Keratinocyte (primary cell): ENCODE results near the gene SRD5A1. TPM values are rescaled to one million over a fixed set of nuclear protein-coding genes. Genes with fewer than 3 reads are reported as not detected.

ENCODE experiments used
- DNase-seq: peaks from one replicate; pipeline ENCODE4 v3.0.0-alpha.2; 2011; ENCODE audit warnings: low read depth, missing footprints, low spot score
- FAIRE-seq: peaks from 2 replicates; lab custom pipeline; 2011; peaks lifted over from hg19 to GRCh38; lab: Jason Lieb, UNC
- H2AFZ ChIP-seq: 2 replicates; pipeline ENCODE4 v1.6.0; 2012; ENCODE audit warnings: low read length, control low read depth, inconsistent platforms; ENCODE audit not compliant: control insufficient read depth
- H3K27ac ChIP-seq: 2 replicates; pipeline ENCODE4 v1.5.1; 2011; ENCODE audit warnings: low read length; ENCODE audit not compliant: control insufficient read depth, insufficient read depth
- H3K27me3 ChIP-seq: 3 replicates; pipeline ENCODE4 v1.6.0; 2011; ENCODE audit warnings: low read length; ENCODE audit not compliant: control insufficient read depth, insufficient read depth; ENCODE audit errors: extremely low read depth
- H3K36me3 ChIP-seq, 2 experiments: 2 replicates in 1 of 2; 3 replicates in 1 of 2; pipeline ENCODE4 v1.5.1; 2011; ENCODE audit warnings: low read length in 2 of 2, mild to moderate bottlenecking in 1 of 2; ENCODE audit not compliant: control insufficient read depth in 2 of 2, insufficient read depth in 2 of 2; ENCODE audit errors: extremely low read depth in 1 of 2
- H3K4me1 ChIP-seq: 3 replicates; pipeline ENCODE4 v1.5.1; 2011; ENCODE audit warnings: low read length; ENCODE audit not compliant: control insufficient read depth, insufficient read depth; ENCODE audit errors: extremely low read depth
- H3K4me2 ChIP-seq: 3 replicates; pipeline ENCODE4 v1.6.0; 2011; ENCODE audit warnings: low read depth, low read length; ENCODE audit not compliant: control insufficient read depth, insufficient read depth; ENCODE audit errors: extremely low read depth
- H3K4me3 ChIP-seq, 3 experiments: fragments of 200-600 bp in 1 of 3; sonication (generic) in 1 of 3; 2 replicates in 2 of 3; 3 replicates in 1 of 3; pipeline ENCODE4 v1.5.1; 2011 to 2016; ENCODE audit warnings: low read length in 3 of 3, mild to moderate bottlenecking in 3 of 3, control low read depth in 2 of 3, inconsistent platforms in 1 of 3, low read depth in 1 of 3, mixed read lengths in 1 of 3, mixed run types in 1 of 3, moderate library complexity in 1 of 3; ENCODE audit not compliant: control insufficient read depth in 2 of 3, insufficient read depth in 2 of 3; ENCODE audit errors: extremely low read depth in 1 of 3
- H3K79me2 ChIP-seq: 2 replicates; pipeline ENCODE4 v1.6.0; 2012; ENCODE audit warnings: low read length; ENCODE audit not compliant: control insufficient read depth, insufficient read depth
- H3K9ac ChIP-seq: 3 replicates; pipeline ENCODE4 v1.6.0; 2011; ENCODE audit warnings: low read length; ENCODE audit not compliant: control insufficient read depth, insufficient read depth; ENCODE audit errors: extremely low read depth
- H3K9me1 ChIP-seq: 3 replicates; pipeline ENCODE4 v1.6.0; 2011; ENCODE audit warnings: low read length; ENCODE audit not compliant: control insufficient read depth, insufficient read depth; ENCODE audit errors: extremely low read depth
- H3K9me3 ChIP-seq: 2 replicates; pipeline ENCODE4 v1.5.1; 2012; ENCODE audit warnings: low read depth, low read length; ENCODE audit not compliant: control insufficient read depth
- H4K20me1 ChIP-seq: 3 replicates; pipeline ENCODE4 v1.6.0; 2011; ENCODE audit warnings: low read length; ENCODE audit not compliant: control insufficient read depth, insufficient read depth; ENCODE audit errors: extremely low read depth
- CTCF ChIP-seq, 3 experiments: IDR thresholded peaks in 1 of 3; conservative IDR thresholded peaks in 1 of 3; optimal IDR thresholded peaks in 1 of 3; 2 replicates in 2 of 3; 3 replicates in 1 of 3; pipeline versions ENCODE3 to v1.5.1; 2011; ENCODE audit warnings: low read length in 3 of 3, mild to moderate bottlenecking in 3 of 3, moderate library complexity in 2 of 3, control low read depth in 1 of 3, inconsistent platforms in 1 of 3; ENCODE audit not compliant: insufficient read depth in 2 of 3; ENCODE audit errors: extremely low read depth in 1 of 3
- EZH2 ChIP-seq: IDR thresholded peaks from one replicate; pipeline ENCODE4 v1.6.1; 2012; ENCODE audit warnings: inconsistent platforms, mild to moderate bottlenecking, low read length, moderate library complexity
- dilution Hi-C: fragments of 300-500 bp; cut with MboI; formaldehyde crosslinking; loops from one replicate; pipeline ENCODE4 v1.7.0; 2020; ENCODE audit warnings: low sequenced_read_pairs; ENCODE audit not compliant: extremely low pct_ligation_motif_present
- polyA plus RNA-seq, 5 experiments: library from polyadenylated mRNA; depleted of rRNA in 3 of 5; stranded (reverse) in 3 of 5; stranded (forward) in 1 of 5; unstranded in 1 of 5; fragments of >200 nt; gene quantifications; 1 replicate in 1 of 5; 2 replicates in 3 of 5; 3 replicates in 1 of 5; pipeline versions ENCODE4 v1.2.1 to v1.2.3, GENCODE V29; 2011 to 2012; ENCODE audit warnings: missing spikeins in 2 of 5, low read depth in 1 of 5, low replicate concordance in 1 of 5

The SRD5A1 gene
- polyA plus RNA-seq, 1 donor (not counting 4 experiments of a cell fraction or from before 2014, with no cell fraction given): 35.4 TPM

GRCh38 chr5:6616632-6617031 lies 16.6 kb upstream of the SRD5A1 start:
- Histone ChIP-seq H3K36me3 (peaks cover 38 to 58% of the 10 kb centered on the region in 2 experiments), H3K4me1 (no peaks in the 10 kb centered on the region), H3K9me3 (no peaks in the 10 kb centered on the region), H2AFZ (no peak overlapping the region), H3K9me1 (no peaks in the 10 kb centered on the region), H3K79me2 (peaks cover 74% of the 10 kb centered on the region), H3K4me2 (no peak overlapping the region), H3K27me3 (no peaks in the 10 kb centered on the region), H3K27ac (no peak overlapping the region), H4K20me1 (peaks cover 26% of the 10 kb centered on the region), H3K4me3 (no peak overlapping the region), H3K9ac (no peak overlapping the region)
- FAIRE-seq (no peak), DNase-seq (no peak)
- dilution Hi-C loops: no loop called here
- no peak for TF ChIP-seq CTCF (optimal IDR thresholded peaks at IDR 0.05 in 1 of 3, IDR thresholded peaks at IDR 0.05 in 1 of 3, conservative IDR thresholded peaks at IDR 0.05 in 1 of 3; ENCODE audit: extremely low read depth in 1 of 3, insufficient read depth in 2 of 3, low read length in 3 of 3)

GRCh38 chr5:6623228-6623627 lies 10.0 kb upstream of the SRD5A1 start:
- FAIRE-seq (no peak), DNase-seq (no peak)
- no peak overlapping the region for H3K4me3 ChIP-seq
- H3K9me1 ChIP-seq: no peaks in the 10 kb centered on the region
- dilution Hi-C loops: no loop called here
- no peak overlapping the region for H3K27ac ChIP-seq
- no peak for TF ChIP-seq CTCF (optimal IDR thresholded peaks at IDR 0.05 in 1 of 3, IDR thresholded peaks at IDR 0.05 in 1 of 3, conservative IDR thresholded peaks at IDR 0.05 in 1 of 3; ENCODE audit: extremely low read depth in 1 of 3, insufficient read depth in 2 of 3, low read length in 3 of 3)
- no peak for TF ChIP-seq EZH2
- H3K4me2 ChIP-seq: no peak overlapping the region
- no peaks in the 10 kb centered on the region for H3K4me1 ChIP-seq
- H3K27me3 ChIP-seq: no peaks in the 10 kb centered on the region
- H2AFZ ChIP-seq: no peak overlapping the region
- H3K79me2 ChIP-seq: peaks cover 77% of the 10 kb centered on the region
- H4K20me1 ChIP-seq: peaks cover 8% of the 10 kb centered on the region
- H3K9me3 ChIP-seq: no peaks in the 10 kb centered on the region
- H3K9ac ChIP-seq: no peak overlapping the region
- peaks cover 47 to 53% of the 10 kb centered on the region in 2 experiments for H3K36me3 ChIP-seq
